ENCODE data around the gene LRRC47. TPM values are rescaled to one million over a fixed set of nuclear protein-coding genes. Genes with fewer than 3 reads are reported as not detected.
"Not testable (repeated sequence)": the region's sequence is repeated elsewhere in the genome, so short reads cannot be mapped to it uniquely, and the experiment has no call there.

The LRRC47 gene
- total RNA-seq, 1 donor from 2014 or later: 55.4 TPM

DNA sequence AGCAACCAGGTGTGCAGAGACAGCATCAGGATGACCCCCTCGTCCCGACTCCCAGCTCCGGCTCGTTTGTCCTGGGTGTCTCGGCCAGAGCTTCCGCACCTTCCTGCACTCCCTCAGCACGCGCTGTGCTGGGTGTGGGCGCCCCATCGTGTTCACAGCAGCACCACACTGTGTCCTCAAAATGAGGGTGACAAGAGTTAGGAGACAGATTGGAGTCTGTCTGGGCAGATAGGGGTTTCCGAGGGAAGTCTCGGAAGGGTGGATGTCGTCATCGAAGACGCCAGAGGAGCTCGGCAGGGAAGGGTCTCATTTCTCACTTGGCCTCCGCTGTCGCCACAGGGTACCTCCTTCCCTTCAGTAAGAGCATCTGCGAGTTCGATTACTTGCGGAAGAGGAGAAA is 39.9 kb downstream of the LRRC47 start:
- no peak overlapping the region for H3K27ac Mint-ChIP-seq
- H3K9me3 Mint-ChIP-seq: peaks cover 10% of the 10 kb centered on the region
- no peak for DNase-seq (ENCODE audit: low spot score in 2 of 2, unreplicated experiment in 2 of 2)
- TF ChIP-seq, protein P1, sequence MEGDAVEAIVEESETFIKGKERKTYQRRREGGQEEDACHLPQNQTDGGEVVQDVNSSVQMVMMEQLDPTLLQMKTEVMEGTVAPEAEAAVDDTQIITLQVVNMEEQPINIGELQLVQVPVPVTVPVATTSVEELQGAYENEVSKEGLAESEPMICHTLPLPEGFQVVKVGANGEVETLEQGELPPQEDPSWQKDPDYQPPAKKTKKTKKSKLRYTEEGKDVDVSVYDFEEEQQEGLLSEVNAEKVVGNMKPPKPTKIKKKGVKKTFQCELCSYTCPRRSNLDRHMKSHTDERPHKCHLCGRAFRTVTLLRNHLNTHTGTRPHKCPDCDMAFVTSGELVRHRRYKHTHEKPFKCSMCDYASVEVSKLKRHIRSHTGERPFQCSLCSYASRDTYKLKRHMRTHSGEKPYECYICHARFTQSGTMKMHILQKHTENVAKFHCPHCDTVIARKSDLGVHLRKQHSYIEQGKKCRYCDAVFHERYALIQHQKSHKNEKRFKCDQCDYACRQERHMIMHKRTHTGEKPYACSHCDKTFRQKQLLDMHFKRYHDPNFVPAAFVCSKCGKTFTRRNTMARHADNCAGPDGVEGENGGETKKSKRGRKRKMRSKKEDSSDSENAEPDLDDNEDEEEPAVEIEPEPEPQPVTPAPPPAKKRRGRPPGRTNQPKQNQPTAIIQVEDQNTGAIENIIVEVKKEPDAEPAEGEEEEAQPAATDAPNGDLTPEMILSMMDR (IDR thresholded peaks at IDR 0.05; ENCODE audit: unreplicated experiment): no peak
- H3K4me3 Mint-ChIP-seq: no peak overlapping the region
- H3K36me3 Mint-ChIP-seq: no peaks in the 10 kb centered on the region
- no peaks in the 10 kb centered on the region for H3K4me1 Mint-ChIP-seq
- H3K27me3 Mint-ChIP-seq (ENCODE audit: low read depth): peaks cover 63% of the 10 kb centered on the region

DNA sequence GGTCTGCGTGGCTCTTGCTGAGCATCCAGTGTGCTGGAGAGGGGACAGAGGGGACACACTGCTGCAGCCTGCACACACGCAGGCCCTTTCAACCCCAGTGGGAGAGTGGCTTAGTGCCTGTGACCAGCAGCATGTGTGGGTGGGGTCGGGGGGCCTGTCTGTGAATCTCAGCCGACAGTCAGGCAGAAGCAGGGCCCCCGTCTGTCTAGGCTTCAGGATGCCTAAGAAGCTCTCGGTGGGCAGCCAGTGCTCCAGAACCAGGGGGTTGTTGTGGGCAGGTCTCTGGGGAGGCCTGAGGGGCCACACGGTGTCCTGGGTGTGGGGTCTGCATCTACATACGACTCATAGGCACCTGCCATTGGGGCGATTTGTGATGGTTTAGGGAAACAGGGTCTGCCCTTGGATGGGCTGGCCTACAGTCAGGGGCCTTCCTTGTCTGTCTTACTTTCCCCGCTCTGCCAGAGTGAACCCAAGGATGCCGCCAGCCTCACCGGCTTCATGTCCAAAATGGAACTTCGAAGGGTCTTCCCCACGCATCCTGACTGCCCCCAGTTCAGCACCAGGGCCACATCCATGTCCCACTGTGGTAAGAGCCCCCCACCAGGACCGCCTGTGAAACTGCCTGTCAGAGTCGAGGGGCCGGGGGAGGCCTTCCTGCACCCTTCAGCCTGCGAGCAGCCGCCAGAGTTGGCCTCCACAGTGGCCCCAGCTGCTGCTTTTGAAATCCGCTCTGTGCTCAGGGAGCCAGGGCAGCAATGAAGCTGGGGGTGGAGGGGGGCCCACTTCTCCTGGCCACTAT is 42.4 kb downstream of the LRRC47 start:
- DNase-seq (ENCODE audit: low spot score in 2 of 2, unreplicated experiment in 2 of 2): no peak
- TF ChIP-seq, protein P1 (IDR thresholded peaks at IDR 0.05; ENCODE audit: unreplicated experiment): no peak
- Mint-ChIP-seq H3K9me3 (no peaks in the 10 kb centered on the region), H3K4me3 (no peak overlapping the region), H3K27ac (no peak overlapping the region), H3K4me1 (no peaks in the 10 kb centered on the region), H3K36me3 (no peaks in the 10 kb centered on the region), H3K27me3 (ENCODE audit: low read depth) (peaks cover 67% of the 10 kb centered on the region)

DNA sequence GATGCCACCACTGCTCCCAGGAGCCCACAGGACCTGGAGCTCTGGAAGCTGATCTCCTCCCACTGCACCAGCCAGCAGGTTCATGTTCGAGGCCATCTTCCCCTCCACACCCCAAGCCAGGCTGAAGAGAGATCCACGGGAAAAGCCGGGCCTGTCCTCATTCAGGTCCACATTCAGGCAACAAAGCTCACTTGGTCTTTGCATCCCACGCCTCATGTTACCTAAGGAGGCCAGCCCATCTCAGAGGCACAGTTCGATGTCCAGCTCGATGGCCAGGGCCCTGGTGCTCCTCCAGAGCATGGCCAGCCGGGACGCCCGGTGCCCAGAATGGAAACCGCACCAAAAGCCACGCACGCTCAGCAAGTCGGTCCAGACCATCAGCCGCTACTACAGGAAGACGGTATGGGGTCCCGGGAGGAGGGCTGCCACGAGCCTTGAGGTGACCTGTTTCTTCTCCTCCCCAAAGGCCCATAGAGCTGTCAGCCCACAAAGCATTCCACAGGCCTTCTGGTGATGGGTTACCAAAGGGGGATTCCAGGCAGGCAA is 43.8 kb downstream of the LRRC47 start, which contains the start of gene CCDC27:
Gene CCDC27 (plus strand): TSS at position 51 of the 546 bp plus-strand sequence. CDS start 32 bp downstream, at position 83.
- Mint-ChIP-seq H3K4me1 (peaks cover 6% of the 10 kb centered on the region), H3K27ac (no peak within 1 kb of the TSS), H3K4me3 (no peak within 1 kb of the TSS), H3K9me3 (no peaks in the 10 kb centered on the region), H3K27me3 (ENCODE audit: low read depth) (peaks cover 62% of the 10 kb centered on the region), H3K36me3 (no peaks in the 10 kb centered on the region)
- TF ChIP-seq, protein P1 (IDR thresholded peaks at IDR 0.05; ENCODE audit: unreplicated experiment): no peak
- DNase-seq (ENCODE audit: low spot score in 2 of 2, unreplicated experiment in 2 of 2): no peak

DNA sequence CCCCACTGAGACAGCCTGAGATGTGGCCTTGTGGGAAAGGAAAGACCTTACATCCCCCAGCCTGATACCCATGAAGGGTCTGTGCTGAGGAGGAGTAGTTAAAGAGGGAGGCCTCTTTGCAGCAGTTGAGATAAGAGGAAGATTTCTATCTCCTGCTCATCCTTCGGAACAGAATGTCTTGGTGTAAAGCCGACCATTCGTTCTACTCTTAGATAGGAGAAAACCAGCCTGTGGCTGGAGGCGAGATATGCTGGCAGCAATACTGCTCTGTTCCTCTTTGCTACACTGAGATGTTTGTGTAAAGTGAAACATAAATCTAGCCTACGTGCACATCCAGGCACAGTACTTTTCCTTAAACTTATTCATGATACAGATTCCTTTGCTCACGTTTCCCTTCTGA is 45.6 kb downstream of the LRRC47 start:
- Mint-ChIP-seq H3K4me1 (peaks cover 14% of the 10 kb centered on the region), H3K27ac (no peak overlapping the region), H3K27me3 (ENCODE audit: low read depth) (peaks cover 52% of the 10 kb centered on the region), H3K4me3 (no peak overlapping the region), H3K36me3 (no peaks in the 10 kb centered on the region), H3K9me3 (no peaks in the 10 kb centered on the region)
- DNase-seq (ENCODE audit: low spot score in 2 of 2, unreplicated experiment in 2 of 2): no peak
- TF ChIP-seq, protein P1 (IDR thresholded peaks at IDR 0.05; ENCODE audit: unreplicated experiment): no peak

DNA sequence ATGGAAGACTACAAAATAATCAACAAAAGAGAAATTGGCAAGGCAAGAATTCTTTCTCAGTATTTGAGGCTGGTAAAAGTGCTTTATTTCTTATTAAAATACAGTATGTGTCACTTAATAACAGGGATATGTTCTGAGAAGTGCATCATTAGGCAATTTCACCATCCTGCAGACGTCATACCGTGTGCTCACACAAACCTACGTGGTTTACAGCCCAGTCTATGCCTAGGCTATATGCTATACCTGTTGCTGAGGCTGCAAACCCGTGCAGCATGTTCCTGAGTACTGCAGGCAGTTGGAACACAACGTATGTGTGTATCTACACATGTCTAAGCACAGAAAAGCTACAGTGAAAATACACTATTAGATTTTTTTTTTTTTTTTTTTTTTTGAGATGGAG is 46.8 kb downstream of the LRRC47 start:
- Mint-ChIP-seq H3K4me3 (no peak overlapping the region), H3K9me3 (no peaks in the 10 kb centered on the region), H3K27me3 (ENCODE audit: low read depth) (peaks cover 42% of the 10 kb centered on the region), H3K4me1 (peaks cover 26% of the 10 kb centered on the region), H3K27ac (no peak overlapping the region), H3K36me3 (no peaks in the 10 kb centered on the region)
- DNase-seq (ENCODE audit: low spot score in 2 of 2, unreplicated experiment in 2 of 2): no peak
- TF ChIP-seq, protein P1 (IDR thresholded peaks at IDR 0.05; ENCODE audit: unreplicated experiment): no peak

DNA sequence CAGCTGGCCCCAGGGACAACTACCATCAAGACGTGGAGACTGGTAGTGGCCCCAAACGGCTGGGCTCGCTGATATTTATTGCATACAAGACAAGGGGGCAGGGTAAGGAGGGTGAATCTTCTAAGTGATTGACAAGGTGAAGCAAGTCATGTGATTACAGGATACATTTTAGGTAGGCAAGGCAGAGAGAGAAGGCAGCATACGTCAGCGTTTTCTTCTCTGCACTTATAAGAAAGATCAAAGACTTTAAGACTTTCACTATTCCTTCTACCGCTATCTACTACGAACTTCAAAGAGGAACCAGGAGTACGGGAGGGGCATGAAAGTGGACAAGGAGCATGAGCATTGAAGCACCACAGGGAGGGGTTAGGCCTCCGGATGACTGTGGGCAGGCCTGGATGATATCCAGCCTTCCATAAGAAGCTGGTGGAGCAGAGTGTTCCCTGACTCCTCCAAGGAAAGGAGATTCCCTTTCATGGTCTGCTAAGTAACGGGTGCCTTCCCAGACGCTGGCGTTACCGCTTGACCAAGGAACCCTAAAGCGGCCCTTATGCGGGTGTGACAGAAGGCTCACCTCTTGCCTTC is 47.9 kb downstream of the LRRC47 start:
- H3K36me3 Mint-ChIP-seq; H3K27ac Mint-ChIP-seq; H3K9me3 Mint-ChIP-seq; DNase-seq (ENCODE audit: low spot score in 2 of 2, unreplicated experiment in 2 of 2): not testable (repeated sequence)
- peaks cover 36% of the 10 kb centered on the region for H3K27me3 Mint-ChIP-seq (ENCODE audit: low read depth)
- H3K4me1 Mint-ChIP-seq: peaks cover 28% of the 10 kb centered on the region
- H3K4me3 Mint-ChIP-seq: peak overlapping the region; percentile 80

Data from mesothelial cell of epicardium (in vitro differentiated cells).